ENCODE results near the gene OGG1.

OGG1 gene

GRCh38 chr3:9781551-9781950 is 31.8 kb downstream of the OGG1 start:
- no peak for DNase-seq (ENCODE audit: low read depth)
- TF ChIP-seq CTCF (conservative IDR thresholded peaks at IDR 0.05; ENCODE audit: control insufficient read depth, insufficient read depth, low read depth, low read length): no peak
- H3K4me3 ChIP-seq (ENCODE audit: control insufficient read depth, low read depth, low read length): no peak overlapping the region

- no peak overlapping the region for H3K4me3 ChIP-seq (ENCODE audit: control insufficient read depth, low read depth, low read length)
- no peak for TF ChIP-seq CTCF (conservative IDR thresholded peaks at IDR 0.05; ENCODE audit: control insufficient read depth, insufficient read depth, low read depth, low read length)
- DNase-seq (ENCODE audit: low read depth): no peak
Observed at GRCh38 chr3:9781978-9782603, 32.3 kb downstream of the OGG1 start.

GRCh38 chr3:9782770-9783169 is 33.0 kb downstream of the OGG1 start:
- no peak overlapping the region for H3K4me3 ChIP-seq (ENCODE audit: control insufficient read depth, low read depth, low read length)
- DNase-seq (ENCODE audit: low read depth): no peak
- no peak for TF ChIP-seq CTCF (conservative IDR thresholded peaks at IDR 0.05; ENCODE audit: control insufficient read depth, insufficient read depth, low read depth, low read length)

- no peak for DNase-seq (ENCODE audit: low read depth)
- TF ChIP-seq CTCF (conservative IDR thresholded peaks at IDR 0.05; ENCODE audit: control insufficient read depth, insufficient read depth, low read depth, low read length): no peak
- H3K4me3 ChIP-seq (ENCODE audit: control insufficient read depth, low read depth, low read length): no peak overlapping the region
Observed at GRCh38 chr3:9783954-9784353, 34.2 kb downstream of the OGG1 start.

- H3K4me3 ChIP-seq (ENCODE audit: control insufficient read depth, low read depth, low read length): no peak overlapping the region
- no peak for DNase-seq (ENCODE audit: low read depth)
- no peak for TF ChIP-seq CTCF (conservative IDR thresholded peaks at IDR 0.05; ENCODE audit: control insufficient read depth, insufficient read depth, low read depth, low read length)
Observed at GRCh38 chr3:9784965-9785364, 35.2 kb downstream of the OGG1 start.

- no peak overlapping the region for H3K4me3 ChIP-seq (ENCODE audit: control insufficient read depth, low read depth, low read length)
- no peak for TF ChIP-seq CTCF (conservative IDR thresholded peaks at IDR 0.05; ENCODE audit: control insufficient read depth, insufficient read depth, low read depth, low read length)
- DNase-seq (ENCODE audit: low read depth): no peak
Observed at GRCh38 chr3:9785602-9786001, 35.9 kb downstream of the OGG1 start.
